ENCODE data around the gene BEND5. TPM values are rescaled to one million over a fixed set of nuclear protein-coding genes. Genes with fewer than 3 reads are reported as not detected.

Gene BEND5
- total and polyA plus RNA-seq, 2 of the 8 experiments (the other 6 are each of a cell fraction or from before 2014, with no cell fraction given): 3.8 to 7.5 TPM

GRCh38 chr1:48807554-48808260 is 31.0 kb upstream of the BEND5 start:
- H3K56ac ChIP-seq (replicated peaks; ENCODE audit: insufficient read length, low read depth, low read length): no peak overlapping the region
- H4K91ac ChIP-seq (replicated peaks; ENCODE audit: insufficient read length, low read length): no peak overlapping the region
- H3K4me3 ChIP-seq (ENCODE audit: extremely low read depth in 1 of 4, insufficient read depth in 2 of 4, low read depth in 3 of 4, low read length in 4 of 4): no peak overlapping the region
- no peak overlapping the region for H2BK5ac ChIP-seq (ENCODE audit: low read depth, low read length)
- no peak overlapping the region for H3K23ac ChIP-seq (ENCODE audit: insufficient read length)
- H3K14ac ChIP-seq (ENCODE audit: insufficient read length): no peak overlapping the region
- H3K27ac ChIP-seq (ENCODE audit: low read depth, low read length): no peak overlapping the region
- H4K20me1 ChIP-seq (replicated peaks in 1 of 2; ENCODE audit: control insufficient read depth in 1 of 2, insufficient read depth in 2 of 2, low read length in 2 of 2): no peaks in the 10 kb centered on the region
- POLR2A ChIA-PET (ENCODE audit: partially characterized antibody): no interaction called here
- H2AFZ ChIP-seq (ENCODE audit: low read length): no peak overlapping the region
- FAIRE-seq: no peak
- CTCF ChIA-PET (ENCODE audit: partially characterized antibody): interaction anchor here (0.6 kb wide), 1 partner anchor 495 kb away, joined by 7 read pairs; no protein-coding TSS in a partner anchor
- H3K23me2 ChIP-seq (ENCODE audit: low read depth, low read length): no peaks in the 10 kb centered on the region
- no peak for DNase-seq (ENCODE audit: low read depth in 1 of 2, low spot score in 2 of 2)
- no peak overlapping the region for H2AK5ac ChIP-seq (ENCODE audit: low read depth, low read length)
- H3K36me3 ChIP-seq (ENCODE audit: control insufficient read depth in 2 of 4, insufficient read depth in 4 of 4, low read length in 3 of 4): no peaks in the 10 kb centered on the region
- H3K79me2 ChIP-seq (ENCODE audit: control insufficient read depth in 1 of 2, insufficient read depth in 2 of 2, low read length in 2 of 2): no peaks in the 10 kb centered on the region
- H3K4ac ChIP-seq (replicated peaks; ENCODE audit: insufficient read length, low read depth, low read length): no peak overlapping the region
- H4K5ac ChIP-seq (ENCODE audit: insufficient read length, low read depth, low read length): no peak overlapping the region
- H3K27me3 ChIP-seq (replicated peaks in 1 of 4; ENCODE audit: control insufficient read depth in 3 of 4, extremely low read depth in 1 of 4, insufficient read depth in 3 of 4, low read length in 3 of 4): no peaks in the 10 kb centered on the region
- no peaks in the 10 kb centered on the region for H3K9me3 ChIP-seq (ENCODE audit: insufficient read depth in 2 of 2, low read depth in 1 of 2, low read length in 1 of 2)
- H3K4me1 ChIP-seq (replicated peaks in 1 of 4; ENCODE audit: control insufficient read depth in 3 of 4, insufficient read depth in 4 of 4, low read length in 3 of 4): peaks cover 0 to 5% (median 2%) of the 10 kb centered on the region in 4 experiments; a peak in 5 of 7 replicates
- H2BK12ac ChIP-seq (ENCODE audit: low read depth, low read length): no peak overlapping the region
- WGBS, 2 experiments (ENCODE audit: extremely low coverage in 1 of 2, insufficient coverage in 1 of 2, insufficient read length in 1 of 2, insufficient replicate concordance in 2 of 2, low coverage in 1 of 2, low lambda C conversion rate in 2 of 2, missing lambda C conversion rate in 1 of 2): 81% methylated on average over 4 of the region's 4 CpGs; no CpG with 5 or more reads in 1 of the 2 experiments
- no peak overlapping the region for H2BK20ac ChIP-seq (ENCODE audit: low read length)
- H3K9ac ChIP-seq (replicated peaks in 1 of 4; ENCODE audit: extremely low read depth in 1 of 4, low read depth in 3 of 4, low read length in 3 of 4): no peak overlapping the region
- no peak overlapping the region for H2BK120ac ChIP-seq (replicated peaks; ENCODE audit: low read depth, low read length)
- H3K18ac ChIP-seq (ENCODE audit: extremely low read depth, low read length): no peak overlapping the region
- no peak overlapping the region for H2BK15ac ChIP-seq (ENCODE audit: low read length)
- H3K4me2 ChIP-seq (ENCODE audit: insufficient read depth in 1 of 2, low read depth in 2 of 2, low read length in 2 of 2): no peak overlapping the region
- no peak overlapping the region for H4K8ac ChIP-seq (ENCODE audit: extremely low read depth, insufficient read depth, low read length)
- H3K79me1 ChIP-seq (ENCODE audit: low read depth, low read length): no peaks in the 10 kb centered on the region
- TF ChIP-seq CHD2 (IDR thresholded peaks at IDR 0.05; ENCODE audit: low read length): no peak
- no peak for TF ChIP-seq CEBPB (IDR thresholded peaks at IDR 0.05; ENCODE audit: low read depth, low read length)
- no peak for TF ChIP-seq FOSL1 (IDR thresholded peaks at IDR 0.05; ENCODE audit: insufficient read depth, low read depth, low read length)
- TF ChIP-seq SP4 (IDR thresholded peaks at IDR 0.05; ENCODE audit: low read length): no peak
- TF ChIP-seq SIX5 (IDR thresholded peaks at IDR 0.05; ENCODE audit: low read depth, low read length): no peak
- no peak for TF ChIP-seq ATF3 (IDR thresholded peaks at IDR 0.05; ENCODE audit: insufficient read depth, low read depth, low read length)
- TF ChIP-seq MAX (IDR thresholded peaks at IDR 0.05): no peak
- no peak for TF ChIP-seq SIRT6 (IDR thresholded peaks at IDR 0.05; ENCODE audit: low read length)
- TF ChIP-seq EZH2 (IDR thresholded peaks at IDR 0.05; ENCODE audit: low read depth, low read length, severe bottlenecking): no peak
- TF ChIP-seq MAFK (IDR thresholded peaks at IDR 0.05; ENCODE audit: low read depth, low read length): no peak
- no peak for TF ChIP-seq TBP (IDR thresholded peaks at IDR 0.05; ENCODE audit: low read depth, low read length)
- no peak for TF ChIP-seq HDAC2 (IDR thresholded peaks at IDR 0.05; ENCODE audit: borderline replicate concordance in 1 of 2, low read depth in 2 of 2, low read length in 2 of 2)

Data from H1 (cell line).